H9 (cell line): ENCODE results near the gene PARP1. TPM values are rescaled to one million over a fixed set of nuclear protein-coding genes. Genes with fewer than 3 reads are reported as not detected.

ENCODE experiments used
- DNase-seq: peaks from one replicate; pipeline ENCODE4 v3.0.0-alpha.2; 2017
- H2AFZ ChIP-seq: one replicate; pipeline ENCODE4 v1.6.1; 2013; ENCODE audit warnings: mild to moderate bottlenecking, low read length, control low read depth, moderate library complexity
- H2AK5ac ChIP-seq: 2 replicates; pipeline ENCODE4 v1.6.1; 2013; ENCODE audit warnings: low read length, control low read depth, mixed read lengths; ENCODE audit not compliant: insufficient read length
- H2BK120ac ChIP-seq: one replicate; pipeline ENCODE4 v1.6.1; 2013; ENCODE audit warnings: low read depth, mild to moderate bottlenecking, low read length, control low read depth, inconsistent platforms; ENCODE audit not compliant: poor library complexity, severe bottlenecking
- H2BK12ac ChIP-seq: 2 replicates; pipeline ENCODE4 v1.6.1; 2013; ENCODE audit warnings: low read length, control low read depth, mixed read lengths, low read depth; ENCODE audit not compliant: insufficient read length
- H2BK15ac ChIP-seq: 2 replicates; pipeline ENCODE4 v1.6.1; 2013; ENCODE audit warnings: low read depth, low read length, control low read depth
- H2BK20ac ChIP-seq: one replicate; pipeline ENCODE4 v1.6.1; 2013; ENCODE audit warnings: low read depth, mild to moderate bottlenecking, low read length, control low read depth, inconsistent platforms; ENCODE audit not compliant: poor library complexity, severe bottlenecking
- H2BK5ac ChIP-seq: 2 replicates; pipeline ENCODE4 v1.6.1; 2013; ENCODE audit warnings: low read length, control low read depth, mixed read lengths; ENCODE audit not compliant: insufficient read length
- H3K14ac ChIP-seq: 2 replicates; pipeline ENCODE4 v1.6.1; 2013; ENCODE audit warnings: low read length, control low read depth; ENCODE audit not compliant: insufficient read depth
- H3K18ac ChIP-seq: 2 replicates; pipeline ENCODE4 v1.6.1; 2013; ENCODE audit warnings: low read depth, mild to moderate bottlenecking, mixed read lengths, low read length, control low read depth; ENCODE audit not compliant: insufficient read length
- H3K23ac ChIP-seq: 2 replicates; pipeline ENCODE4 v1.6.1; 2013; ENCODE audit warnings: low read length, control low read depth, mixed read lengths, low read depth; ENCODE audit not compliant: insufficient read length
- H3K23me2 ChIP-seq: 2 replicates; pipeline ENCODE4 v1.6.1; 2013; ENCODE audit warnings: low read depth, mild to moderate bottlenecking, mixed read lengths, low read length, control low read depth; ENCODE audit not compliant: insufficient read length, poor library complexity, severe bottlenecking
- H3K27ac ChIP-seq: 2 replicates; pipeline ENCODE4 v1.5.1; 2013; ENCODE audit warnings: low read length, control low read depth, mixed read lengths, low read depth; ENCODE audit not compliant: insufficient read length
- H3K27me3 ChIP-seq: 2 replicates; pipeline ENCODE4 v1.6.1; 2013; ENCODE audit warnings: low read length, control low read depth, inconsistent platforms; ENCODE audit not compliant: insufficient read depth
- H3K4ac ChIP-seq: 2 replicates; pipeline ENCODE4 v1.6.1; 2013; ENCODE audit warnings: low read depth, mild to moderate bottlenecking, control low read depth, inconsistent platforms, low read length, moderate library complexity
- H3K4me1 ChIP-seq: 2 replicates; pipeline ENCODE4 v1.6.1; 2013; ENCODE audit warnings: low read length, control low read depth, inconsistent platforms; ENCODE audit not compliant: insufficient read depth
- H3K4me2 ChIP-seq: 2 replicates; pipeline ENCODE4 v1.6.1; 2013; ENCODE audit warnings: low read length, control low read depth, mixed read lengths; ENCODE audit not compliant: insufficient read length, insufficient read depth
- H3K56ac ChIP-seq: 2 replicates; pipeline ENCODE4 v1.6.1; 2013; ENCODE audit warnings: low read depth, mild to moderate bottlenecking, mixed read lengths, low read length, control low read depth; ENCODE audit not compliant: insufficient read length
- H3K79me1 ChIP-seq: 2 replicates; pipeline ENCODE4 v1.6.1; 2013; ENCODE audit warnings: low read depth, mild to moderate bottlenecking, moderate library complexity, low read length, control low read depth, inconsistent platforms; ENCODE audit not compliant: insufficient read depth, poor library complexity, severe bottlenecking
- H3K79me2 ChIP-seq: 2 replicates; pipeline ENCODE4 v1.6.1; 2013; ENCODE audit warnings: low read length, control low read depth, inconsistent platforms; ENCODE audit not compliant: insufficient read depth
- H3K9ac ChIP-seq: 2 replicates; pipeline ENCODE4 v1.6.1; 2013; ENCODE audit warnings: low read length, control low read depth, mixed read lengths; ENCODE audit not compliant: insufficient read length; ENCODE audit errors: extremely low read depth
- H3K9me3 ChIP-seq: one replicate; pipeline ENCODE4 v1.6.1; 2013; ENCODE audit warnings: low read depth, low read length, inconsistent platforms; ENCODE audit not compliant: control insufficient read depth
- H3T11ph ChIP-seq: one replicate; pipeline ENCODE4 v1.6.1; 2013; ENCODE audit warnings: mild to moderate bottlenecking, low read length, control low read depth, inconsistent platforms
- H4K20me1 ChIP-seq: one replicate; pipeline ENCODE4 v1.6.1; 2013; ENCODE audit not compliant: control insufficient read depth, insufficient read length, insufficient read depth
- H4K5ac ChIP-seq: 2 replicates; pipeline ENCODE4 v1.6.1; 2013; ENCODE audit warnings: low read depth, mild to moderate bottlenecking, mixed read lengths, low read length, control low read depth; ENCODE audit not compliant: insufficient read length
- H4K8ac ChIP-seq: replicated peaks from 2 replicates; pipeline ENCODE4 v1.6.1; 2013; ENCODE audit warnings: low read length, control low read depth, mixed read lengths, low read depth; ENCODE audit not compliant: insufficient read length
- H4K91ac ChIP-seq: 2 replicates; pipeline ENCODE4 v1.6.1; 2013; ENCODE audit warnings: low read depth, mild to moderate bottlenecking, moderate library complexity, mixed read lengths, low read length, control low read depth; ENCODE audit not compliant: insufficient read length
- H3K27ac Mint-ChIP-seq, 3 experiments: 2 replicates in 2 of 3; 3 replicates in 1 of 3; pipeline ENCODE4 v1.8.0; 2020 to 2021; ENCODE audit warnings: mixed read lengths in 3 of 3, mild to moderate bottlenecking in 1 of 3, moderate library complexity in 1 of 3
- H3K27me3 Mint-ChIP-seq: 2 replicates; pipeline ENCODE4 v1.8.0; 2021; ENCODE audit warnings: low read depth, mild to moderate bottlenecking, moderate library complexity, mixed read lengths
- H3K36me3 Mint-ChIP-seq, 3 experiments: 2 replicates in 2 of 3; 3 replicates in 1 of 3; pipeline ENCODE4 v1.8.0; 2020 to 2021; ENCODE audit warnings: low read depth in 3 of 3, mixed read lengths in 3 of 3; ENCODE audit not compliant: insufficient read depth in 1 of 3
- H3K4me1 Mint-ChIP-seq, 2 experiments: 2 replicates each; pipeline ENCODE4 v1.8.0; 2020; ENCODE audit warnings: mixed read lengths in 2 of 2
- H3K4me3 Mint-ChIP-seq, 2 experiments: 2 replicates in 1 of 2; 3 replicates in 1 of 2; pipeline ENCODE4 v1.8.0; 2020 to 2021; ENCODE audit warnings: mild to moderate bottlenecking in 2 of 2, mixed read lengths in 2 of 2, moderate library complexity in 1 of 2
- H3K9me3 Mint-ChIP-seq, 2 experiments: 2 replicates in 1 of 2; 3 replicates in 1 of 2; pipeline ENCODE4 v1.8.0; 2020; ENCODE audit warnings: mild to moderate bottlenecking in 2 of 2, mixed read lengths in 2 of 2, moderate library complexity in 1 of 2
- CTCF ChIP-seq: fragments of 200-600 bp; sonication (generic); conservative IDR thresholded peaks from 3 replicates; pipeline ENCODE4 v1.8.0; 2021; ENCODE audit warnings: antibody characterized with exemption, mild to moderate bottlenecking
- WGBS: extraction: QIAGEN DNeasy Blood & Tissue Kit; methylation state at CpG from one replicate; pipeline ENCODE4 v1.1.7; 2013; ENCODE audit warnings: missing lambda C conversion rate, low lambda C conversion rate, mixed read lengths; ENCODE audit not compliant: insufficient read length; ENCODE audit errors: extremely low coverage; 5-methylcytosine and 5-hydroxymethylcytosine counted together
- total RNA-seq: library from RNA; stranded (reverse); gene quantifications from 2 replicates; pipeline ENCODE4 v1.2.1, GENCODE V29; 2021

Gene PARP1
- total RNA-seq, 1 experiment from 2014 or later: 337 TPM

GRCh38 chr1:226394462-226394861 lies 13.4 kb downstream of the PARP1 start:
- H3K79me2 ChIP-seq: peaks cover 12% of the 10 kb centered on the region; the same call in 1 of the 2 replicates
- H2BK20ac ChIP-seq: no peak overlapping the region

More at GRCh38 chr1:226394462-226394861, 13.4 kb downstream of the PARP1 start:
- no peak overlapping the region for H3K56ac ChIP-seq
- H2BK5ac ChIP-seq: no peak overlapping the region
- Mint-ChIP-seq H3K27ac (no peak overlapping the region), H3K4me3 (no peak overlapping the region), H3K9me3 (no peaks in the 10 kb centered on the region), H3K36me3 (peaks cover 48 to 92% (median 90%) of the 10 kb centered on the region in 3 experiments; a peak in 6 of 7 replicates), H3K4me1 (peaks cover 5 to 9% of the 10 kb centered on the region in 2 experiments; a peak in 3 of 4 replicates), H3K27me3 (no peaks in the 10 kb centered on the region)
- H3K27ac ChIP-seq: no peak overlapping the region
- no peak for TF ChIP-seq CTCF
- no peak for DNase-seq
- H3K9ac ChIP-seq: no peak overlapping the region
- H3K4ac ChIP-seq: no peak overlapping the region
- H4K8ac ChIP-seq: no peak overlapping the region
- no peak overlapping the region for H3K4me2 ChIP-seq
- H4K91ac ChIP-seq: no peak overlapping the region
- H3K4me1 ChIP-seq: no peaks in the 10 kb centered on the region
- H3K27me3 ChIP-seq: no peaks in the 10 kb centered on the region
- WGBS: no CpG with 5 or more reads among the region's 5 CpGs
- H2AK5ac ChIP-seq: no peak overlapping the region
- no peak overlapping the region for H4K5ac ChIP-seq
- no peak overlapping the region for H3K14ac ChIP-seq
- H3K23ac ChIP-seq: no peak overlapping the region
- H2AFZ ChIP-seq: no peak overlapping the region
- peaks cover 14% of the 10 kb centered on the region for H3K79me1 ChIP-seq
- H3T11ph ChIP-seq: no peak overlapping the region
- no peak overlapping the region for H2BK120ac ChIP-seq
- H4K20me1 ChIP-seq: no peaks in the 10 kb centered on the region
- H3K9me3 ChIP-seq: no peaks in the 10 kb centered on the region
- H2BK15ac ChIP-seq: no peak overlapping the region
- no peaks in the 10 kb centered on the region for H3K23me2 ChIP-seq
- no peak overlapping the region for H2BK12ac ChIP-seq
- no peak overlapping the region for H3K18ac ChIP-seq
